Astrocyte (in vitro differentiated cells and primary cell): Measurements from ENCODE around the gene SIVA1. TPM values are rescaled to one million over a fixed set of nuclear protein-coding genes. Genes with fewer than 3 reads are reported as not detected.

ENCODE experiments used
- DNase-seq: peaks from one replicate; pipeline ENCODE4 v3.0.0-alpha.2; 2010; ENCODE audit warnings: low read depth
- FAIRE-seq: peaks from 2 replicates; lab custom pipeline; 2011; peaks lifted over from hg19 to GRCh38; lab: Jason Lieb, UNC
- H2AFZ ChIP-seq: 2 replicates; pipeline ENCODE4 v1.6.0; 2012; ENCODE audit warnings: low read depth, low read length, inconsistent platforms
- H3K27ac ChIP-seq: 2 replicates; pipeline ENCODE4 v1.5.1; 2011; ENCODE audit warnings: low read depth, low read length, inconsistent platforms
- H3K27me3 ChIP-seq: 2 replicates; pipeline ENCODE4 v1.6.0; 2011; ENCODE audit warnings: low read length, inconsistent platforms; ENCODE audit not compliant: insufficient read depth
- H3K36me3 ChIP-seq: 2 replicates; pipeline ENCODE4 v1.5.1; 2011; ENCODE audit warnings: low read length, inconsistent platforms; ENCODE audit not compliant: insufficient read depth
- H3K4me1 ChIP-seq: 2 replicates; pipeline ENCODE4 v1.5.1; 2011; ENCODE audit warnings: low read length, inconsistent platforms; ENCODE audit not compliant: insufficient read depth
- H3K4me2 ChIP-seq: 2 replicates; pipeline ENCODE4 v1.6.0; 2012; ENCODE audit warnings: low read length, inconsistent platforms
- H3K4me3 ChIP-seq: 2 replicates; pipeline ENCODE4 v1.5.1; 2011; ENCODE audit warnings: low read depth, mild to moderate bottlenecking, low read length, inconsistent platforms; ENCODE audit not compliant: insufficient read depth
- H3K79me2 ChIP-seq: 2 replicates; pipeline ENCODE4 v1.6.0; 2012; ENCODE audit warnings: mild to moderate bottlenecking, low read length, inconsistent platforms; ENCODE audit not compliant: insufficient read depth
- H3K9ac ChIP-seq: 2 replicates; pipeline ENCODE4 v1.6.0; 2012; ENCODE audit warnings: mild to moderate bottlenecking, low read length, inconsistent platforms
- H3K9me3 ChIP-seq: 2 replicates; pipeline ENCODE4 v1.5.1; 2012; ENCODE audit warnings: low read depth, mild to moderate bottlenecking, low read length, inconsistent platforms; ENCODE audit not compliant: insufficient read depth
- H4K20me1 ChIP-seq: 2 replicates; pipeline ENCODE4 v1.6.0; 2012; ENCODE audit warnings: low read length, inconsistent platforms; ENCODE audit not compliant: insufficient read depth
- H3K27ac Mint-ChIP-seq: one replicate; pipeline ENCODE4 v1.8.0; 2021; ENCODE audit warnings: mild to moderate bottlenecking, mixed read lengths; ENCODE audit not compliant: unreplicated experiment
- H3K27me3 Mint-ChIP-seq: one replicate; pipeline ENCODE4 v1.8.0; 2021; ENCODE audit warnings: low read depth, mixed read lengths; ENCODE audit not compliant: unreplicated experiment
- H3K36me3 Mint-ChIP-seq: one replicate; pipeline ENCODE4 v1.8.0; 2021; ENCODE audit warnings: low read depth, mixed read lengths; ENCODE audit not compliant: unreplicated experiment
- H3K4me1 Mint-ChIP-seq: one replicate; pipeline ENCODE4 v1.8.0; 2021; ENCODE audit warnings: low read depth, mixed read lengths; ENCODE audit not compliant: unreplicated experiment
- H3K4me3 Mint-ChIP-seq: one replicate; pipeline ENCODE4 v1.8.0; 2021; ENCODE audit warnings: mild to moderate bottlenecking, moderate library complexity, mixed read lengths; ENCODE audit not compliant: unreplicated experiment
- H3K9me3 Mint-ChIP-seq: one replicate; pipeline ENCODE4 v1.8.0; 2021; ENCODE audit warnings: mild to moderate bottlenecking, mixed read lengths; ENCODE audit not compliant: unreplicated experiment
- EZH2 ChIP-seq: IDR thresholded peaks from 2 replicates; pipeline ENCODE4 v1.6.1; 2012; ENCODE audit warnings: mild to moderate bottlenecking, low read length, inconsistent platforms; ENCODE audit not compliant: insufficient read depth
- total RNA-seq: library from RNA; stranded (reverse); gene quantifications from 2 replicates; pipeline ENCODE4 v1.2.1, GENCODE V29; 2021
- TF ChIP-seq, protein P1 (sequence below): IDR thresholded peaks from 2 replicates; pipeline ENCODE4 v1.5.1; 2011; ENCODE audit warnings: low read depth, mild to moderate bottlenecking, inconsistent platforms, low read length, moderate library complexity; ENCODE audit not compliant: insufficient read depth

Gene SIVA1
- total RNA-seq, 1 donor from 2014 or later = 51.0 TPM

DNA sequence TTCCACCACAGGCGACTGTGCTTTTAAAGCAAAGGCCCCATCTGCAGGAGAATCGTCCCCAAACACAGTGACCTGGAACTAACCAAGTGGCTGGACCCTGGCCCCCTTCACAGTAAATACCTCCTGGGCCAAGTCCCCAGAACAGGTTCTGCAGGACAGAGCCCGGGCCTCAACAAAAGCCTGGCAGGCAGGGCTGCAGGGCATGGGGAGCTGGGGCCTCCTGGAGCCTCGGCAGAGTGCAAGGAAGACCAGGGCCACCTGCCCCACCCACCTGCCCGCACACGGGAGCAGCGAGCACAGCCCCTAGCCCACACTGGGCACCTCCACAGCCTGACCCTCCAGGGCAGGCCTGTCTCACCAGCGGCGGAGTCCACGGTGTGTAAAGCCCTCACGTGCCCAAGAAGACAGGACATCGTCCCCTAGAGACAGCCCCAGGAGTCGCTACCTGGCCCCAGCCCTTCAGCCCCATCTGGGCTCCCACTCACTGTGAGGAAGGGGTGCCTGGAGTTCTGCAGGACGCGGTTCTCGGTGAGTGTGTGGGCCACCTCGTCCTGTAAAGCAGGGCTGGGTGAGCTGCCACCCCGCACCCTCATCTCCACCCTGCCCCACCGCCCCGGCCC, 21.6 kb downstream of the SIVA1 start:
- no peak overlapping the region for H3K27ac ChIP-seq
- peaks cover 12% of the 10 kb centered on the region for H3K79me2 ChIP-seq
- H3K9me3 Mint-ChIP-seq = no peaks in the 10 kb centered on the region
- no peaks in the 10 kb centered on the region for H3K27me3 Mint-ChIP-seq
- H3K4me1 ChIP-seq = no peaks in the 10 kb centered on the region
- H3K36me3 ChIP-seq = peaks cover 4% of the 10 kb centered on the region
- no peak overlapping the region for H3K9ac ChIP-seq
- no peaks in the 10 kb centered on the region for H3K9me3 ChIP-seq
- FAIRE-seq = no peak
- peaks cover 49% of the 10 kb centered on the region for H4K20me1 ChIP-seq
- no peaks in the 10 kb centered on the region for H3K4me1 Mint-ChIP-seq
- peaks cover 21% of the 10 kb centered on the region for H3K36me3 Mint-ChIP-seq
- no peak overlapping the region for H2AFZ ChIP-seq
- no peaks in the 10 kb centered on the region for H3K27me3 ChIP-seq
- H3K4me3 ChIP-seq = no peak overlapping the region
- TF ChIP-seq, protein P1, sequence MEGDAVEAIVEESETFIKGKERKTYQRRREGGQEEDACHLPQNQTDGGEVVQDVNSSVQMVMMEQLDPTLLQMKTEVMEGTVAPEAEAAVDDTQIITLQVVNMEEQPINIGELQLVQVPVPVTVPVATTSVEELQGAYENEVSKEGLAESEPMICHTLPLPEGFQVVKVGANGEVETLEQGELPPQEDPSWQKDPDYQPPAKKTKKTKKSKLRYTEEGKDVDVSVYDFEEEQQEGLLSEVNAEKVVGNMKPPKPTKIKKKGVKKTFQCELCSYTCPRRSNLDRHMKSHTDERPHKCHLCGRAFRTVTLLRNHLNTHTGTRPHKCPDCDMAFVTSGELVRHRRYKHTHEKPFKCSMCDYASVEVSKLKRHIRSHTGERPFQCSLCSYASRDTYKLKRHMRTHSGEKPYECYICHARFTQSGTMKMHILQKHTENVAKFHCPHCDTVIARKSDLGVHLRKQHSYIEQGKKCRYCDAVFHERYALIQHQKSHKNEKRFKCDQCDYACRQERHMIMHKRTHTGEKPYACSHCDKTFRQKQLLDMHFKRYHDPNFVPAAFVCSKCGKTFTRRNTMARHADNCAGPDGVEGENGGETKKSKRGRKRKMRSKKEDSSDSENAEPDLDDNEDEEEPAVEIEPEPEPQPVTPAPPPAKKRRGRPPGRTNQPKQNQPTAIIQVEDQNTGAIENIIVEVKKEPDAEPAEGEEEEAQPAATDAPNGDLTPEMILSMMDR = no peak
- no peak for TF ChIP-seq EZH2
- H3K27ac Mint-ChIP-seq = no peak overlapping the region
- H3K4me2 ChIP-seq = no peak overlapping the region
- H3K4me3 Mint-ChIP-seq = no peak overlapping the region
- DNase-seq = no peak

DNA sequence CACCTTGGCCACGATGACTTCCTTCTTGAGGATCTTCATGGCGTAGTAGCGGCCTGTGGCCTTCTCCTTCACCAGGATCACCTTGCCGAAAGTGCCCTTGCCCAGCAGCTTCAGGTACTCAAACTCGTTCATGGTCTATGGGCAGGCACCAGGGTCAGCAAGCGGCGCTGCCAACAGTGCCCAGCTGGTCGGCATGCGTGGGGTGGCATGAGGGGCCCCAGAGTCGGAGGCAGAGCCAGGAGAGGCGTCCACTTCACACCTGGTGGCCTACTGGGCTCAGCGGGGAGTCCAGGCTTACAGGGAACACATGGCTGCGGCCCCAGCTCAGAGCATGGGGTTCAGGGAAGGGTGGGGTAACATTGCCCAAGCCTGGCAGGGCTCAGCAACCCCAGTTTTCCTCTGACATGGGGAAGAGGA, 22.1 kb downstream of the SIVA1 start:
- no peak overlapping the region for H3K4me2 ChIP-seq
- Mint-ChIP-seq H3K36me3 (peaks cover 17% of the 10 kb centered on the region), H3K9me3 (no peaks in the 10 kb centered on the region), H3K4me1 (no peaks in the 10 kb centered on the region), H3K4me3 (no peak overlapping the region), H3K27ac (no peak overlapping the region), H3K27me3 (no peaks in the 10 kb centered on the region)
- no peaks in the 10 kb centered on the region for H3K4me1 ChIP-seq
- H3K36me3 ChIP-seq = peaks cover 4% of the 10 kb centered on the region
- H3K79me2 ChIP-seq = peaks cover 12% of the 10 kb centered on the region
- no peak overlapping the region for H3K4me3 ChIP-seq
- H4K20me1 ChIP-seq = peaks cover 50% of the 10 kb centered on the region
- no peak overlapping the region for H3K9ac ChIP-seq
- no peaks in the 10 kb centered on the region for H3K27me3 ChIP-seq
- TF ChIP-seq, protein P1 = no peak
- TF ChIP-seq EZH2 = no peak
- no peak overlapping the region for H2AFZ ChIP-seq
- no peak overlapping the region for H3K27ac ChIP-seq
- H3K9me3 ChIP-seq = no peaks in the 10 kb centered on the region
- FAIRE-seq (no peak), DNase-seq (no peak)

DNA sequence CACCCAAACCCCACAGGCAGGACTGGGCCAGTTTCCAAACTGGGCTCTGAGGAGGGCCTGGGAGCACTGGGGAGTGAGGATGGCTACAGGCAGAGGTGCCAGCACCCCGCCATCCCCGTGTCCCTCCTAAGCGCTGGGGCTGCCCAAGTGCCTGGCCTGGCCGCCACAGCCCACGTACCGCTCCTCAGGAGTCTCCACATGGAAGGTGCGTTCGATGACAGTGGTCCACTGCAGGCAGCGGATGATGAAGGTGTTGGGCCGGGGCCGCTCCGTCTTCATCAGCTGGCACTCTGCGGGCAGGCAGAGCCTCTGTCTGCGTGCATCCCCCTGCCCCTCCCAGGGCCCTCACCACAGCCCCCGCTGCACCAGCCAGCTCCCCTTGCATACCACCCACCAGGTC, 23.5 kb downstream of the SIVA1 start:
- TF ChIP-seq EZH2 = no peak
- TF ChIP-seq, protein P1 = no peak
- Histone ChIP-seq H3K27ac (no peak overlapping the region), H3K4me1 (no peaks in the 10 kb centered on the region), H3K9ac (no peak overlapping the region), H3K27me3 (no peaks in the 10 kb centered on the region), H3K4me2 (no peak overlapping the region), H3K79me2 (peaks cover 12% of the 10 kb centered on the region), H4K20me1 (peaks cover 59% of the 10 kb centered on the region), H3K9me3 (no peaks in the 10 kb centered on the region), H3K4me3 (no peak overlapping the region), H2AFZ (no peak overlapping the region), H3K36me3 (no peaks in the 10 kb centered on the region)
- Mint-ChIP-seq H3K9me3 (no peaks in the 10 kb centered on the region), H3K27ac (no peak overlapping the region), H3K4me3 (no peak overlapping the region), H3K36me3 (peaks cover 12% of the 10 kb centered on the region), H3K4me1 (no peaks in the 10 kb centered on the region), H3K27me3 (no peaks in the 10 kb centered on the region)
- DNase-seq (no peak), FAIRE-seq (no peak)
